Fibroblast of lung (primary cell): ENCODE measurements around the gene EPHB1. TPM values are rescaled to one million over a fixed set of nuclear protein-coding genes. Genes with fewer than 3 reads are reported as not detected.

Source experiments
- DNase-seq, 2 donors: peaks; one replicate each; pipeline versions ENCODE4 v3.0.0 to v3.0.0-alpha.2; 2010; ENCODE audit warnings: low read depth in 2 of 2
- H2AFZ ChIP-seq: 2 replicates; pipeline ENCODE4 v1.5.1; 2012; ENCODE audit warnings: low read length, control low read depth, inconsistent platforms
- H3K27ac ChIP-seq: 2 replicates; pipeline ENCODE4 v1.5.1; 2011; ENCODE audit warnings: low read length, control low read depth; ENCODE audit not compliant: insufficient read depth
- H3K27me3 ChIP-seq: 2 replicates; pipeline ENCODE4 v1.5.1; 2011; ENCODE audit warnings: mild to moderate bottlenecking, low read length; ENCODE audit not compliant: control insufficient read depth, insufficient read depth
- H3K36me3 ChIP-seq: 2 replicates; pipeline ENCODE4 v1.5.1; 2011; ENCODE audit warnings: low read length; ENCODE audit not compliant: control insufficient read depth, insufficient read depth
- H3K4me1 ChIP-seq: 2 replicates; pipeline ENCODE4 v1.5.1; 2011; ENCODE audit warnings: low read length; ENCODE audit not compliant: control insufficient read depth, insufficient read depth; ENCODE audit errors: extremely low read depth
- H3K4me2 ChIP-seq: 2 replicates; pipeline ENCODE4 v1.5.1; 2011; ENCODE audit warnings: low read length, control low read depth; ENCODE audit not compliant: insufficient read depth; ENCODE audit errors: extremely low read depth
- H3K4me3 ChIP-seq, 4 experiments: fragments of 200-600 bp in 1 of 4; sonication (generic) in 1 of 4; replicated peaks in 1 of 4; 2 replicates each; pipeline ENCODE4 v1.5.1; 2011 to 2016; ENCODE audit warnings: low read length in 4 of 4, low read depth in 3 of 4, mild to moderate bottlenecking in 3 of 4, control low read depth in 2 of 4, inconsistent platforms in 1 of 4, mixed read lengths in 1 of 4; ENCODE audit not compliant: insufficient read depth in 1 of 4; ENCODE audit errors: control extremely low read depth in 1 of 4
- H3K79me2 ChIP-seq: 2 replicates; pipeline ENCODE4 v1.5.1; 2012; ENCODE audit warnings: mild to moderate bottlenecking, low read length, inconsistent platforms; ENCODE audit not compliant: control insufficient read depth, insufficient read depth
- H3K9ac ChIP-seq: 2 replicates; pipeline ENCODE4 v1.5.1; 2011; ENCODE audit warnings: mild to moderate bottlenecking, low read length, control low read depth; ENCODE audit not compliant: insufficient read depth
- H3K9me3 ChIP-seq: 2 replicates; pipeline ENCODE4 v1.5.1; 2012; ENCODE audit warnings: low read depth, low read length; ENCODE audit not compliant: control insufficient read depth, insufficient read depth
- H4K20me1 ChIP-seq: 2 replicates; pipeline ENCODE4 v1.5.1; 2011; ENCODE audit warnings: low read length; ENCODE audit not compliant: control insufficient read depth, insufficient read depth; ENCODE audit errors: extremely low read depth
- CTCF ChIP-seq, 2 donors: IDR thresholded peaks in 1 of 2; conservative IDR thresholded peaks in 1 of 2; 1 replicate in 1 of 2; 2 replicates in 1 of 2; pipeline ENCODE4 v1.5.1; 2011 to 2012; ENCODE audit warnings: low read length in 2 of 2, control low read depth in 1 of 2, inconsistent platforms in 1 of 2, low read depth in 1 of 2, mild to moderate bottlenecking in 1 of 2
- EZH2 ChIP-seq: IDR thresholded peaks from 2 replicates; pipeline ENCODE4 v1.5.1; 2012; ENCODE audit warnings: low read length, control low read depth, mild to moderate bottlenecking; ENCODE audit errors: missing control alignments
- polyA plus RNA-seq, 2 donors: library from polyadenylated mRNA; depleted of rRNA in 1 of 2; stranded (reverse) in 1 of 2; unstranded in 1 of 2; fragments of >200 nt; gene quantifications; 2 replicates each; pipeline ENCODE4 v1.2.1, GENCODE V29; 2011 to 2012; ENCODE audit warnings: missing spikeins in 1 of 2
- total RNA-seq: library from RNA; depleted of rRNA; stranded (reverse); fragments of >200 nt; gene quantifications from 2 replicates; pipeline ENCODE4 v1.2.1, GENCODE V29; 2014

Gene EPHB1
- total and polyA plus RNA-seq, 2 donors (not counting 1 experiment from before 2014, with no cell fraction given) = 0.14 to 0.50 TPM

GRCh38 chr3:134833453-134834163, 38.5 kb downstream of the EPHB1 start:
- H3K4me1 ChIP-seq = no peaks in the 10 kb centered on the region
- H3K79me2 ChIP-seq = no peaks in the 10 kb centered on the region
- H3K9me3 ChIP-seq = no peaks in the 10 kb centered on the region
- H3K4me2 ChIP-seq = no peak overlapping the region
- DNase-seq = no peak
- H2AFZ ChIP-seq = no peak overlapping the region
- H3K36me3 ChIP-seq = no peaks in the 10 kb centered on the region
- H4K20me1 ChIP-seq = no peaks in the 10 kb centered on the region
- no peak overlapping the region for H3K27ac ChIP-seq
- no peaks in the 10 kb centered on the region for H3K27me3 ChIP-seq
- TF ChIP-seq CTCF (conservative IDR thresholded peaks at IDR 0.05 in 1 of 2, IDR thresholded peaks at IDR 0.05 in 1 of 2; ENCODE audit: low read depth in 1 of 2, low read length in 2 of 2) (no peak), EZH2 (no peak)
- H3K4me3 ChIP-seq = no peak overlapping the region
- H3K9ac ChIP-seq = no peak overlapping the region

GRCh38 chr3:134836921-134837320, 41.9 kb downstream of the EPHB1 start:
- Histone ChIP-seq H2AFZ (no peak overlapping the region), H3K4me2 (no peak overlapping the region), H4K20me1 (no peaks in the 10 kb centered on the region), H3K9me3 (no peaks in the 10 kb centered on the region), H3K27me3 (no peaks in the 10 kb centered on the region), H3K9ac (no peak overlapping the region), H3K79me2 (no peaks in the 10 kb centered on the region), H3K27ac (no peak overlapping the region), H3K4me3 (no peak overlapping the region), H3K4me1 (no peaks in the 10 kb centered on the region), H3K36me3 (no peaks in the 10 kb centered on the region)
- no peak for DNase-seq
- TF ChIP-seq EZH2 (no peak), CTCF (conservative IDR thresholded peaks at IDR 0.05 in 1 of 2, IDR thresholded peaks at IDR 0.05 in 1 of 2; ENCODE audit: low read depth in 1 of 2, low read length in 2 of 2) (no peak)

DNA sequence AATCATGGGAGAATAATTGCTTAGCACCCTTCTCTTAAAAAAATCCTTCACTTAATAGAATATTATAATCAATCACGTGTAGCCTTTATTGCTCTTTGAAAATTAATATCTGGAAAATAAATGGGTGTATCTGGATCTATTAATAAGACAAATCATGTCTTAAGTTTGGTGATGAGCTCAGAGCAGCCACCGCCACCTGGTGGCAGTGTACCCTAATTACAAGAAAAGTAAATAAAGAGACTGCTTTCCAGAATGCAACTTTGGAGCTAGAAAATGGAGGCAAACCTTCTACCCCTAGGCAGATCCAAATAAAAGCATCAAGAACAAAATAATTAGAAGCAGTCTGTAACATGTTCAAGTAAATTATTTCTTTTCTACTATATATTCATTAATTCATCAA, 43.5 kb downstream of the EPHB1 start:
- TF ChIP-seq EZH2 = no peak
- peak in 1 of 2 donors; percentile 16 for TF ChIP-seq CTCF (conservative IDR thresholded peaks at IDR 0.05 in 1 of 2, IDR thresholded peaks at IDR 0.05 in 1 of 2; ENCODE audit: low read depth in 1 of 2, low read length in 2 of 2)
- Histone ChIP-seq H3K79me2 (no peaks in the 10 kb centered on the region), H3K27me3 (no peaks in the 10 kb centered on the region), H3K4me3 (no peak overlapping the region), H3K36me3 (no peaks in the 10 kb centered on the region), H4K20me1 (no peaks in the 10 kb centered on the region), H3K4me1 (no peaks in the 10 kb centered on the region), H3K27ac (no peak overlapping the region), H3K4me2 (no peak overlapping the region), H2AFZ (no peak overlapping the region), H3K9me3 (no peaks in the 10 kb centered on the region), H3K9ac (no peak overlapping the region)
- no peak for DNase-seq
